Gastroesophageal sphincter (tissue), 3 donors: ENCODE results near the gene RNF111.

ENCODE experiments used
- CTCF ChIP-seq, 4 experiments: fragments of 200-600 bp in 2 of 4; fragments of 450-650 bp in 2 of 4; sonication (generic) in 1 of 4; IDR thresholded peaks; one replicate each; pipeline ENCODE4 v1.5.1; 2017 to 2019; ENCODE audit warnings: antibody characterized with exemption in 4 of 4, mild to moderate bottlenecking in 2 of 4, moderate library complexity in 2 of 4
- EP300 ChIP-seq: sonication (generic); formaldehyde crosslinking; IDR thresholded peaks from one replicate; pipeline ENCODE4 v1.6.1; 2017; ENCODE audit warnings: antibody characterized with exemption, mild to moderate bottlenecking
- POLR2A ChIP-seq, 2 donors: fragments of 450-650 bp; IDR thresholded peaks; one replicate each; pipeline ENCODE4 v1.6.1; 2017; ENCODE audit warnings: antibody characterized with exemption in 2 of 2, mild to moderate bottlenecking in 2 of 2, moderate library complexity in 1 of 2
- POLR2AphosphoS5 ChIP-seq: sonication (generic); formaldehyde crosslinking; IDR thresholded peaks from one replicate; pipeline ENCODE4 v1.6.1; 2017; ENCODE audit warnings: antibody characterized with exemption

DNA sequence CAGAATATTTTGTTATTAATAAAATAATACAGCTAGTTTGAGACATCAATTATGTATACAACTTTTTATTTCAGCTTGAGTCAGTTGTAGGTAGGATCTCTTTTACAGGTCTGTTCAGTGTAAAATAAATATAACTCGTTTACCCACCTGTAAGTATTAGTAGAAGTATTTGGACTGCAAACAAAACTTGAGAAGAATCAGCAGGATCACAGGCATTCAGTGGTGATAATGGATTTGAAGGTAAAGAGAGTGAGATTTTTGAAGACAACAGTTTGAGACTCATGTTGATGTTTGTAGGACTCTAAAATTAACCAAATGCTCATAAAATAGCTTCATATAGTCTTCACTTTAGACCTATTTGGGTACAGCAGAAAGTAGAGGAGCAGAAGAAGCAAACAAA lies 82.0 kb downstream of the RNF111 start:
- TF ChIP-seq EP300 (no peak), CTCF (IDR thresholded peaks at IDR 0.05) (no peak), POLR2A (IDR thresholded peaks at IDR 0.05) (no peak), POLR2AphosphoS5 (no peak)
